HL-60/S4 (cell line): ENCODE results near the gene ANKRD6.

ENCODE experiments used
- in situ Hi-C: fragments of 300-500 bp; cut with MboI; formaldehyde crosslinking; loops from 2 replicates; pipeline ENCODE4 v1.14.3; 2022; ENCODE audit warnings: low sequenced_read_pairs

The ANKRD6 gene

DNA sequence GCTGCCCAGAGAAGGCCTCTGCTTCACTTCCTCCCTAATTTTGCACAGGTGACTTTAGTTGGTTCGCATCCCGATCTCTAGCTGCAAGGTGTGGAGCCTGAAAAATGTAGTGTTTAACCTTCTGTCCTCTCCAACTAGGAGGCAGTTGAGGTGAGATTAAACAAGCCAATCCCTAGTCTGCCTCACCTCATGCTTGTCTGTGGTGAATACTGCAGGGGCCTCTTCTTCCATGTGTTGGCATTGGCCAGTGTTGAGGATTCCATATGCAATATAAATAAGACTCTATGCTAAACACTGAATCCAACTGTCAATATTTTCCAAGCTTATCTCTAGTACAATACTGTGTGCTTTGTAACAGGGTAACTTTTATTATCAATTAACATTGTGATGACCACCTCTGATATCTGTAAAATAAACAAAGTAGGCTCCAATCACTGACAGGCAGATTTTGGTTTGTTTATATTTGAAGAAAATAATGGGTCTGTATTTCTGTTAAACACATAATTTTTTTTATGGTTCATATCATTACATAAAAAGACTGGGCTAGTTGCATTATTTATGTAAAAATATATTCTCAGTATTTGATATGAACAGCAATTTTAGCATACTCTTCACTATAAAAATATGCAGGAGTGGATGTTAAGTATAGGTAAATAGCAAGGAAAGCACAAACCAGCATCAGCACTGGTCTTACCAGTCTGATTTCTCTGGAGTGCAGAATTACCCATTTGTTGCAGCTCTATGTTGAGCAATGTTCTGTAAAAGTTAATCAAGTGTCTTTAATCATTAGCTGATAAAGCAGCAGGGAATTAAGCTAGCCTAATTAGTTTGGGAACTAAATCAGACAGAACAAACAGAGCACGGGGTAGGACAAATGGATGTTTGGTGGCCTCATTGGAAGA lies 74.0 kb downstream of the ANKRD6 start:
- in situ Hi-C loops, result no loop called here

GRCh38 chr6:89508755-89509563 lies 76.0 kb downstream of the ANKRD6 start:
- in situ Hi-C loops, result no loop called here

DNA sequence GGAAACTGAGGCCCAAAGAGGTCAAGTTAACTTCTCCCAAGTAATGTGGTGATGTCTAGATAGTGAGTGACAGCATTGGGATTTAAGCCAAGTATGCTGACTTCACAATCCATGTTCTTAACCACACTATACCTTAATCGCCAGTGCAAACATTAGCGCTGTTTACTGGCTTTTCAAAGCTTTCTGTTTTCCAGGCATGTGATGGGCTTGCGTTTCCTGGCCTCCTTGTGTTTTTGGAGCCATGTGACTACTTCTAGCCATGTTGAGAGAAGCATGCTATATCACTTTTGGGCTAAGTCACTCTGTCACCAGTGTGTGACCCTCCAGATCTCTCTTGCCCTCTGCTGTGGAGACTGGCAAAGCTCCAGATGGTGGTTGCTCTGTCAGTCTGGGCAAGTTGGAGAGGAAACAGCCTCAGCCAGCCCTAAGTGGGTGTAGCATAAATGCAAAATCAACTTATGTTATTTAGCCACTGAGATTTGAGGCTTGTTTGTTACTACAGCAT lies 76.9 kb downstream of the ANKRD6 start:
- in situ Hi-C loops, result no loop called here

DNA sequence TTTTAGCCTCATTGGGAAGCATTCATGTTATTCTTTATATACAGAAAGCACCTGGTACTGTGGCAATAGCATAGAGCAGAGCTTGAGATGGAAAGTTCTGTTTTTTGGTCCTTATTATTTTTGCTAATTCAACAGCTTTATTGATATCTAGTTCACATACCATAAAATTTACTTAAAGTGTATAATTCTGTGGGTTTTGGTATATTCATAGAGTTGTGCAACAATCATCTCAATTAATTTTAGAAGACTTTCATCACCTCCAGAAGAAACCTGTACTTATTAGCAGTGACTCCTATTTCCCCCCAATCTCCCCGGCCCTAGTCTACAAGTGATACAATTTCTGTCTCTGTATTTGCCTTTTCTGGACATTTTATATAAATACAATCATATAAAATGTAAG lies 77.4 kb downstream of the ANKRD6 start:
- in situ Hi-C loops, result no loop called here

DNA sequence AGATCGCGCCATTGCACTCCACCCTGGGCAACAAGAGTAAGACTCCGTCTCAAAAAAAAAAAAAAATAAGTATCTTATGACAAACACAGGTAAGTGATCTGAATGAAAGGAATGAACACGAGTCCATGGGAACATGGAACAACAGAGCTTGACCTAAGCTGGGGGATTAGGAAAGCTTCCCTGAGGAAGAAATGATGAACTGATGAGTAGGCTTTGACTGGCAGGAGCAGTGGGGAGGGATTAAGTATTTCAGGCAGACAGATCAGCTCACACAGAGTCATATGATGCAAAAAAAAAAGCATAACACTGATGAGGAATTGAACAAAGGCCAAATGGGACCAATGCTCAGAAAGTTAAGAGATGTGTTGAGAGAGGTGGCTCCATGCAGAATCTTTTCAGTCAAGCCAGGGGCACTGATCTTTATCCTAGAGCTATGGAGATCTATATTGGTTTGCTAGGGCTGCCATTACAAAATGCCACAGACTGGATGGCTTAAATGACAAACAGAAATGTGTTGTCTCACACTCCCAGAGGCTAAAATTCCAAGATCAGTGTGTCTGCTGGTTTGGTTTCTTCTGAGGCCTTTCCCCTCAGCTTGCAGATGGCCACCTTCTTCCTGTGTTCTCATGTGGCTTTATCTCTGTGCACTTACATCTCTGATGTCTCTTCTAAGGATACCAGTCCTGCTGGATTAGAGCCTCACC lies 85.6 kb downstream of the ANKRD6 start:
- in situ Hi-C loops, result no loop called here

- in situ Hi-C loops, result no loop called here
These were observed 87.8 kb downstream of the ANKRD6 start for GRCh38 chr6:89520736-89521135.

DNA sequence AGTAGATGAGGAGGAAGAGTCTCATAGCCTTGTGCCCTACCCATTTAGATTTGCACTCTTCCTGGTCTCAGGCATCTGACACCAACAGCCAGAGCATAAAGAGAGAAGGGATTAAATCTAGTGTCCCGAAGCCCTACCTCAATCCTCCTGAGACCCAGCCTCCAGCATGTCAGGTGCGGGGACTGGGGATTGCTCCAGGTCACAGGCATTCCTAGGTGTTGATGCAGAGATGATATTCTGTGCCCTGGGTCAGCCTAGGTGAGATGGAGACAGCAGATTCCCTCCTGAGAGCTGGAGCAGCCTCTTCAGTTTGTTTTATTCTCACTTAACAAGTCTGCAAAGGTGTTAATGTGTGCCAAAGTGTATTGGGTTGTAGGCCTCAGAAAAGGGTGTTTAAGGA lies 89.8 kb downstream of the ANKRD6 start:
- in situ Hi-C loops, result no loop called here

GRCh38 chr6:89525786-89526562 lies 93.0 kb downstream of the ANKRD6 start:
- in situ Hi-C loops, result no loop called here

DNA sequence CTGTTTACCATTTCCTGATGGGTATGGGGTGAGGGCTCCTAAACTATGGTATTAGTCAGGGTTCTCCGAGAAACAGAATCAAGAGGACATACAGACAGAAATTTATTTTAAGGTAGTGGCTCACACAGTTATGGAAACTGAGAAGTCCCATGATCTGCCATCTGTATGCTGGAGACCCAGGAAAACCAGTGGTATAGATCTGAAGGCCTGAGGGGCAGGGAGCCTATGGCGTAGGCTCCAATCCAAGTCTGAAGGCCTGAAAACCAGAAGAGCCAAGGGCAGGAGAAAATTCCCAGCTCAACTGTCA lies 93.6 kb downstream of the ANKRD6 start:
- in situ Hi-C loops, result no loop called here

DNA sequence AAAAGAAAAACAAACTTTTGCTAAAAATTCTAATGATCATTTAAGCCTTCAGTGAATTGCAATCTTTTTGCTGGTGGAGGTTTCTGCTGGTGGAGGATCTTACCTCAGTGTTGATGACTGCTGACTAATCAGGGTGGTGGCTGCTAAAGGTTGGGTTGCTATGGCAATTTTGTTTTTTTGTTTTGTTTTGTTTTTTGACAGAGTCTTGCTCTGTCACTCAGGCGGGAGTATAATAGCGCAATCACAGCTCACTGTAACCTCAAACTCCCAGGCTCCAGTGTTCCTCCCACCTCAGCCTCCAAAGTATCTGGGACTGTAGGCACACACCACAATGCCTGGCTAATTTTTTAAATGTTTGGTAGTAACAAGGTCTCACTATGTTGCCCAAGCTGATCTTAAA lies 94.7 kb downstream of the ANKRD6 start:
- in situ Hi-C loops, result no loop called here

DNA sequence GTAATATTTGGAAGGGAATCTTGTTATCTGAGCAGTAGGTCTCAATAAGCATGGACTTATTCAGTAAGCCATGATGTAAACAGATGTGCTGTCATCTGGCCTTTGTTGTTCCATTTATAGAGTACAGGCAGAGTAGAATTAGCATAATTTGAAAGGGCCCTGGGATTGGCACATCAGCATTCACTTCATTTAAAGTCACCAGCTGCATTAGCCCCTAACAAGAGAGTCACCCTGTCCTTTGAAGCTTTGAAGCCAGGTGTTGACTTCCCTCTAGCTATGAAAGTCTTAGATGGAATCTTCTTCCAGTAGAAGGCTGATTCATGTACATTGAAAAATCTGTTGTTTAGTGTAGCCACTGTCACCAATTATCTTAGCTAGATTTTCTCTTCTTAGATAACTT lies 95.9 kb downstream of the ANKRD6 start:
- in situ Hi-C loops, result no loop called here

DNA sequence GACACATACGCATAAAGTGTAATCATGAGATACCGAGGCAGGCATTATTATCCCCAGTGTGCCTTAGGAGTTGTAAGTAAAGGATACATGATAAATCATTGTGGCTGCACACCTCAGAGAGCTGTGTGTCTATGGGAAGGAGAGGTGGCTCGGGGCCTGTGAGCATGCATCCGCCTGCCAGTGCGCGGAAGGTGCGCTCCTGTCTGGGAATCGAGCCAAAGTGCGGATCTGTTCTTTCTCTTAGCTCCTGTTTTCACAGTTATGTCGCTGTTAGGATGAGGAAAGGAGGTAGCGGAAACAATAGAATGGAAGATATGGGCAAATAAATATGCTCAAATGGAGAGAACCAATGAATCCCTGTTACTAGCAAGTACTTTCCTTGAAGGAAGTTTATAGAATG lies 98.0 kb downstream of the ANKRD6 start:
- in situ Hi-C loops, result no loop called here

DNA sequence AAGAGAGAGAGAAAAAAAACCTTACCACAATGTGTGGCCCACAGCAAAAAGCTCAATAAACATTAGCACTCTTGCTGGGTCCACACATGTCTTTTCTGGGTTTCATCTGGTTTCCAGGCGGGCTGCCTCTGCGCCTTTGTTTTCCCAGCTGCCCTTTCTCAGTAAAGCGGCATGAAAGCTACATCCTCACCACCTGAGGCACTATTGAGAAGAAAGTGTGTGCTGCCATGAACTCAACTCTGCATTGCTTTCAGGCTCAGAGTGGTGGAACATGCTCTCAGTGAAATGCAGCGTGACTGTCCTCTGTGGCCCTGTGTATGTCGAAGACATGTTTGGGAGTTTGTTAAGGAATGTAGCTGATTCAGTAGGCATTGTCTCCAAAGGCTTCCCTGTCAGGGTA lies 103.3 kb downstream of the ANKRD6 start:
- in situ Hi-C loops, result no loop called here

DNA sequence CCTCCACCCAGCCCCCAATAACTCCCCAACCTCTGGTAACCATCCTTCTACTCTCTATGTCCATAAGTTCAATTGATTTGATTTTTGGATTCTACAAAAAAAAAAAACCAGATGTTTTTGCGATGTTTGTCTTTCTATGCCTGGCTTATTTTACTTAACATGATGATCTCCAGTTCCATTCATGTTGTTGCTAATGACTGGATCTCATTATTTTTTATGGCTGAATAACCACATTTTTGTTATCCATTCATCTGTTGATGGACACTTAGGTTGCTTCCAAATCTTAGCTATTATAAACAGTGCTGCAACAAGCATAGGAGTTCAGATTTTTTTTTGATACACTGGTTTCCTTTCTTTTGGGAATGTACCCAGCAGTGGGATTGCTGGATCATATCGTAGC lies 106.8 kb downstream of the ANKRD6 start:
- in situ Hi-C loops, result no loop called here

GRCh38 chr6:89542081-89542857 lies 109.3 kb downstream of the ANKRD6 start:
- in situ Hi-C loops, result no loop called here

- in situ Hi-C loops, result no loop called here
These were observed 109.9 kb downstream of the ANKRD6 start for GRCh38 chr6:89542866-89543265.

DNA sequence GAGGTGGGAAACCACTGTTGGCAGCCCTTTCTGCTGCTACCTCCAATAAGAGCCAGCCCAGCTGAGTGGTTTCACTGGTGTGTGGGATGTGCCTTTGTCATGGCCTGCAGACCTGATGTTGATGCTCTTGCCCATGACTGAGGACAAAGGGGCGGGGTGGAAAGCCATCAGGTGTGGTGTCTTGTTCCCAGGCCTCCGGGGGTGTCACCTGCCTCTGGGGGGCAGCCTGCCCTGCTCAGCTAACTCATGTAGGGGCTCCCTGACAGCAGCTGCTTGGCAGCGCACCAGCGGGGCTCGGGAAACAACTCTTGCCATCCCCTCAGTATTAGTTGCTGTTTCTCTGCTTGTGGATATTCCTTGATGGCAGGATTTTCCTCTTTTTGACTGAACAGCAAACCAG lies 114.3 kb downstream of the ANKRD6 start:
- in situ Hi-C loops, result no loop called here

DNA sequence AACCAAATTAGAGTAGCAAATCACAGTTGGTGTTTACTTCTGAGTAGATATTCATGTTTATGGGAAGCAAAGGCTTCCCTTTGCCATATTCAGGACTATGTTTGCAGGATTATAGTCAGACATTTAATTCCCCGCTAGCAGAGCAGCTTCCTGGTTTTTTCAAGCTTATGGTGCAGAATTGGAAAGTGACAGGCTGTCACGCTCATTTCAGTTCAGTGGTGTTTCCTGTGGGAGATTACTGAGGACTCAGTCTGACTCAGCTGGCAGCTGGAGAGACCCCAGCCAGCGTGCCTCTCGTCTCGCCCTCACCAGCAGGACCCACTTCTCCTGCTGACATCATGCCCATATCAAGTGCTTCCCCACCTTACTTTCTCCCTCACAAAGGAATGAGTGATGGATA lies 120.5 kb downstream of the ANKRD6 start:
- in situ Hi-C loops, result no loop called here

GRCh38 chr6:89554106-89554505 lies 121.2 kb downstream of the ANKRD6 start:
- in situ Hi-C loops, result no loop called here

GRCh38 chr6:89555031-89555430 lies 122.1 kb downstream of the ANKRD6 start:
- in situ Hi-C loops, result no loop called here
